IMR-90 (cell line): ENCODE measurements around the gene NPPA. TPM values are rescaled to one million over a fixed set of nuclear protein-coding genes. Genes with fewer than 3 reads are reported as not detected.
"Not testable (repeated sequence)": the region's sequence is repeated elsewhere in the genome, so short reads cannot be mapped to it uniquely, and the experiment has no call there.

Experiments used
- ATAC-seq: fragments of 200-7000 bp; cut with Tn5 transposase; 2 replicates; pipeline ENCODE4 v1.9.1; 2020; ENCODE audit warnings: low read depth, mild to moderate bottlenecking, moderate library complexity
- BruUV-seq: library from RNA; stranded (reverse); fragments of 400-500 nt; replicated peaks from 2 replicates; lab custom pipeline; 2021; lab: Mats Ljungman, UMichigan
- CTCF ChIA-PET: fragments of 300-600 bp; formaldehyde crosslinking; extraction: SDS; loops from one replicate; lab custom pipeline; 2021; ENCODE audit warnings: antibody characterized with exemption; lab: Yijun Ruan, JAX
- POLR2A ChIA-PET: fragments of 300-600 bp; sonication (Branson Sonifier 250); formaldehyde crosslinking; loops from one replicate; lab custom pipeline; 2022; ENCODE audit warnings: antibody characterized with exemption; ENCODE audit not compliant: unreplicated experiment; lab: Charles Lee
- DNase-seq: peaks from one replicate; pipeline ENCODE4 v3.0.0; 2013
- H2AFZ ChIP-seq: replicated peaks from 2 replicates; pipeline ENCODE3; 2013; ENCODE audit warnings: low read length, mild to moderate bottlenecking; ENCODE audit not compliant: poor library complexity
- H2AK5ac ChIP-seq: 2 replicates; pipeline ENCODE4 v1.6.1; 2013; ENCODE audit warnings: low read depth, low read length, inconsistent platforms
- H2AK9ac ChIP-seq: replicated peaks from 2 replicates; pipeline ENCODE3; 2013; ENCODE audit warnings: mild to moderate bottlenecking, low read depth, low read length, moderate library complexity; ENCODE audit not compliant: poor library complexity
- H2BK120ac ChIP-seq: 2 replicates; pipeline ENCODE4 v1.6.1; 2013; ENCODE audit warnings: low read depth, low read length, inconsistent platforms
- H2BK15ac ChIP-seq: 3 replicates; pipeline ENCODE4 v1.6.1; 2013; ENCODE audit warnings: low read depth, low read length, inconsistent platforms
- H2BK20ac ChIP-seq: 2 replicates; pipeline ENCODE4 v1.6.1; 2013; ENCODE audit warnings: low read depth, mild to moderate bottlenecking, inconsistent platforms, low read length, moderate library complexity
- H2BK5ac ChIP-seq: 2 replicates; pipeline ENCODE4 v1.6.1; 2013; ENCODE audit warnings: mild to moderate bottlenecking, low read depth, low read length, inconsistent platforms; ENCODE audit not compliant: poor library complexity, severe bottlenecking
- H3K14ac ChIP-seq: replicated peaks from 2 replicates; pipeline ENCODE4 v1.6.1; 2013; ENCODE audit warnings: low read depth, low read length, inconsistent platforms
- H3K18ac ChIP-seq: 2 replicates; pipeline ENCODE4 v1.6.1; 2013; ENCODE audit warnings: low read depth, low read length, control low read depth
- H3K23ac ChIP-seq: 2 replicates; pipeline ENCODE4 v1.6.1; 2013; ENCODE audit warnings: low read depth, low read length, inconsistent platforms
- H3K27ac ChIP-seq: 2 replicates; pipeline ENCODE4 v1.5.1; 2013; ENCODE audit warnings: mild to moderate bottlenecking, control low read depth, low read length; ENCODE audit not compliant: insufficient read depth
- H3K27me3 ChIP-seq: 2 replicates; pipeline ENCODE4 v1.6.1; 2013; ENCODE audit warnings: low read length; ENCODE audit not compliant: control insufficient read depth, insufficient read depth
- H3K36me3 ChIP-seq: 2 replicates; pipeline ENCODE4 v1.6.1; 2013; ENCODE audit warnings: low read length, mixed read lengths; ENCODE audit not compliant: control insufficient read depth, insufficient read depth
- H3K4ac ChIP-seq: 2 replicates; pipeline ENCODE4 v1.6.1; 2013; ENCODE audit warnings: low read depth, low read length, inconsistent platforms
- H3K4me1 ChIP-seq: 2 replicates; pipeline ENCODE4 v1.6.1; 2013; ENCODE audit warnings: low read length, mixed read lengths; ENCODE audit not compliant: control insufficient read depth, insufficient read depth
- H3K4me2 ChIP-seq: 2 replicates; pipeline ENCODE4 v1.6.1; 2013; ENCODE audit warnings: low read depth, mild to moderate bottlenecking, control low read depth, low read length, moderate library complexity
- H3K4me3 ChIP-seq: 2 replicates; pipeline ENCODE4 v1.5.1; 2013; ENCODE audit warnings: low read depth, mild to moderate bottlenecking, control low read depth, low read length, moderate library complexity; ENCODE audit not compliant: insufficient read depth
- H3K56ac ChIP-seq: 2 replicates; pipeline ENCODE4 v1.6.1; 2013; ENCODE audit warnings: low read length, inconsistent platforms; ENCODE audit not compliant: insufficient read depth; ENCODE audit errors: extremely low read depth
- H3K79me1 ChIP-seq, 2 experiments: 2 replicates each; pipeline ENCODE4 v1.6.1; 2013; ENCODE audit warnings: low read length in 2 of 2, inconsistent platforms in 1 of 2, low read depth in 1 of 2
- H3K9ac ChIP-seq: 2 replicates; pipeline ENCODE4 v1.6.1; 2013; ENCODE audit warnings: low read depth, low read length, control low read depth
- H3K9me1 ChIP-seq: 2 replicates; pipeline ENCODE4 v1.6.1; 2013; ENCODE audit warnings: low read length, inconsistent platforms; ENCODE audit not compliant: insufficient read depth
- H3K9me3 ChIP-seq: 2 replicates; pipeline ENCODE4 v1.6.1; 2013; ENCODE audit warnings: low read length; ENCODE audit not compliant: control insufficient read depth, insufficient read depth
- H4K20me1 ChIP-seq: 2 replicates; pipeline ENCODE4 v1.6.1; 2013; ENCODE audit warnings: low read length, inconsistent platforms; ENCODE audit not compliant: insufficient read depth
- H4K5ac ChIP-seq: 2 replicates; pipeline ENCODE4 v1.6.1; 2013; ENCODE audit warnings: mild to moderate bottlenecking, low read depth, low read length, control low read depth
- H4K8ac ChIP-seq, 2 experiments: 2 replicates each; pipeline ENCODE4 v1.6.1; 2013; ENCODE audit warnings: low read depth in 2 of 2, low read length in 2 of 2, control low read depth in 1 of 2, inconsistent platforms in 1 of 2
- H4K91ac ChIP-seq: 2 replicates; pipeline ENCODE4 v1.6.1; 2013; ENCODE audit warnings: low read depth, low read length, inconsistent platforms; ENCODE audit not compliant: insufficient read depth
- POLR2A ChIP-seq: IDR thresholded peaks from 2 replicates; pipeline ENCODE4 v1.6.1; 2012; ENCODE audit warnings: mild to moderate bottlenecking, low read depth, low read length
- WGBS, 2 experiments: methylation state at CpG; one replicate each; pipeline versions ENCODE4 v1.1.5 to v1.1.7; 2013; ENCODE audit warnings: missing lambda C conversion rate in 2 of 2; ENCODE audit not compliant: insufficient read length in 1 of 2; ENCODE audit errors: extremely low coverage in 2 of 2; 5-methylcytosine and 5-hydroxymethylcytosine counted together
- dilution Hi-C: fragments of 300-500 bp; cut with HindIII; formaldehyde crosslinking; loops from one replicate; pipeline ENCODE4 v1.14.3; 2018; ENCODE audit warnings: low sequenced_read_pairs; ENCODE audit not compliant: unreplicated experiment
- in situ Hi-C: fragments of 300-500 bp; cut with MboI; formaldehyde crosslinking; loops from 3 replicates; pipeline ENCODE4 v1.14.3; 2019; ENCODE audit warnings: low sequenced_read_pairs, inconsistent platforms, mixed read lengths
- intact Hi-C: fragments of 100-400 bp; cut with micrococcal nuclease; formaldehyde crosslinking; loops from 2 replicates; pipeline ENCODE4 v1.10.0; 2022
- polyA plus RNA-seq, 3 experiments: library from polyadenylated mRNA; depleted of rRNA; stranded (reverse); fragments of >200 nt; gene quantifications; 2 replicates each; pipeline ENCODE4 v1.2.3, GENCODE V29; 2012; ENCODE audit warnings: low replicate concordance in 1 of 3
- total RNA-seq: library from RNA; depleted of rRNA; stranded (reverse); fragments of >200 nt; gene quantifications from 2 replicates; pipeline ENCODE4 v1.2.3, GENCODE V29; 2012

The NPPA gene
- total and polyA plus RNA-seq, 2 of the 4 experiments (the other 2 are of a cell fraction) = not detected

DNA sequence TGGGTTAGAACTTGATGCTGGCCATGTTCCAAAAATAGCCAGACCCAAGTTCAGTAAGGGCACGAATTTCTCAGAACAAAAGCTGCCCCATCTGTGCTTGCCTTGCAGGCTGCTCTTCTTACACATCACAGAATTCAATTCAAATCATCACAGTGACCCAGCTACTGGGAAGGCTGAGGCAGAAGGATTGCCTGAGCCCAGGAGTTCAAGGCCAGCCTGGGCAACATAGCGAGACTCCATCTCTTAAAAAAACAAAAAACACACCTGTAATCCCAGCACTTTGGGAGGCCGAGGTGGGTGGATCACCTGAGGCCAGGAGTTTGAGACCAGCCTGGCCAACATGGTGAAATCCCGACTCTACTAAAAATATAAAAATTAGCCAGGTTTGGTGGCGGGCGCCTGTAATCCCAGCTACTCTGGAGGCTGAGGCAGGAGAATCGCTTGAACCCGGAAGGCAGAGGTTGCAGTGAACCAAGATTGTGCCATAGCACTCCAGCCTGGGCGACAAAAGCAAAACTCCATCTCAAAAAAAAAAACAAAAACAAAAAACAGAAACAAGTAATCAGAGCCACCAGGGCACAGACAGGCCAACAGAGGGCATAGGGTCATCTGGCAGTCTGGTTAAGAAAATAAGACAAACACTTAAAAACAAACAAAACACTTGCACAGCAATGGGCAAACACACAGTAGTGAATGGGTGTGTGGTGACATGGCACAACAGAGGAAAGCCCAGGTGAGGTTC is 43.5 kb downstream of the NPPA start:
- Histone ChIP-seq H3K4me3 (peak overlapping the region; percentile 29; the same call in 1 of the 2 replicates), H3K36me3 (peaks cover 16% of the 10 kb centered on the region), H4K91ac (peak overlapping the region; percentile 16; the same call in 1 of the 2 replicates), H4K5ac (peak overlapping the region; percentile 32), H2BK5ac (peak overlapping the region; percentile 71), H2BK15ac (peak overlapping the region; percentile 27; the same call in 1 of the 3 replicates), H3K9ac (peak overlapping the region; percentile 42), H3K23ac (peak overlapping the region; percentile 61), H3K79me1 (peaks cover 10 to 63% of the 10 kb centered on the region in 2 experiments; a peak in 3 of 4 replicates), H3K56ac (peak overlapping the region; percentile 55; the same call in 1 of the 2 replicates), H2AFZ (peak overlapping the region; percentile 92), H3K27ac (peak overlapping the region; percentile 92), H3K4me1 (peaks cover 13% of the 10 kb centered on the region), H3K4me2 (peak overlapping the region; percentile 93), H4K8ac (peak overlapping the region in 1 of 2 experiments; percentile 47; a peak in 1 of 4 replicates), H3K18ac (peak overlapping the region; percentile 30), H2AK9ac (peak overlapping the region; percentile 95), H3K14ac (peak overlapping the region; percentile 26), H2BK120ac (peak overlapping the region; percentile 61), H2AK5ac (peak overlapping the region; percentile 32; the same call in 1 of the 2 replicates), H2BK20ac (peak overlapping the region; percentile 44; the same call in 1 of the 2 replicates), H3K4ac (peak overlapping the region; percentile 57)
- POLR2A ChIA-PET = interaction anchor here (0.7 to 1.1 kb wide), 2 partner anchors 68 to 106 kb away, joined by 3 to 5 read pairs; no protein-coding TSS in a partner anchor
- WGBS, 2 experiments = 100% methylated on average over 2 of the region's 9 CpGs; no CpG with 5 or more reads in 1 of the 2 experiments
- H4K20me1 ChIP-seq, H3K9me1 ChIP-seq, BruUV-seq, H3K9me3 ChIP-seq, DNase-seq, ATAC-seq, in situ Hi-C loops, H3K27me3 ChIP-seq, dilution Hi-C loops: not testable (repeated sequence)
- intact Hi-C loops = loop anchor here (2.0 to 5.0 kb wide), 2 partner anchors 67 to 122 kb away; partner anchors contain the start of genes AGTRAP and MAD2L2
- 0 out of 2 replicates have a peak, but pooled peaks have one; percentile 11 for TF ChIP-seq POLR2A
- CTCF ChIA-PET = interaction anchor here (0.5 to 1.1 kb wide), 2 partner anchors 19 to 64 kb away, joined by 4 read pairs; no protein-coding TSS in a partner anchor
